Lower leg skin (tissue), 4 donors: Measurements from ENCODE around the gene MEX3A. TPM values are rescaled to one million over a fixed set of nuclear protein-coding genes. Genes with fewer than 3 reads are reported as not detected.

ENCODE experiments used
- DNase-seq, 2 donors: peaks; one replicate each; pipeline ENCODE4 v3.0.0-alpha.2; 2019; ENCODE audit warnings: low spot score in 2 of 2
- H3K4me3 ChIP-seq: fragments of 200-600 bp; sonication (generic); 2 replicates; pipeline ENCODE4 v1.5.1; 2017; ENCODE audit warnings: mild to moderate bottlenecking, low read depth; ENCODE audit not compliant: poor library complexity, severe bottlenecking
- CTCF ChIP-seq, 3 donors: fragments of 450-650 bp; IDR thresholded peaks; one replicate each; pipeline ENCODE4 v1.5.1; 2016; ENCODE audit warnings: antibody characterized with exemption in 3 of 3, mild to moderate bottlenecking in 3 of 3, moderate library complexity in 2 of 3
- POLR2A ChIP-seq, 2 donors: fragments of 450-650 bp; IDR thresholded peaks; one replicate each; pipeline ENCODE4 v1.6.1; 2016 to 2017; ENCODE audit warnings: antibody characterized with exemption in 2 of 2, mild to moderate bottlenecking in 1 of 2, moderate library complexity in 1 of 2
- WGBS, 2 donors: methylation state at CpG; one replicate each; pipeline ENCODE4 v1.1.5; 2018; 5-methylcytosine and 5-hydroxymethylcytosine counted together
- intact Hi-C: fragments of 100-400 bp; cut with DNase I; formaldehyde crosslinking; loops from one replicate; pipeline ENCODE4 v1.15.0; 2023; ENCODE audit warnings: low total_unique reads
- total RNA-seq, 4 donors: library from RNA; depleted of rRNA; stranded (reverse); fragments of >200 nt; gene quantifications; one replicate each; pipeline ENCODE4 v1.1.0, GENCODE V29; 2016

The MEX3A gene
- total RNA-seq, 4 donors from 2014 or later, result 0.21 to 1.1 (median 0.67) TPM

DNA sequence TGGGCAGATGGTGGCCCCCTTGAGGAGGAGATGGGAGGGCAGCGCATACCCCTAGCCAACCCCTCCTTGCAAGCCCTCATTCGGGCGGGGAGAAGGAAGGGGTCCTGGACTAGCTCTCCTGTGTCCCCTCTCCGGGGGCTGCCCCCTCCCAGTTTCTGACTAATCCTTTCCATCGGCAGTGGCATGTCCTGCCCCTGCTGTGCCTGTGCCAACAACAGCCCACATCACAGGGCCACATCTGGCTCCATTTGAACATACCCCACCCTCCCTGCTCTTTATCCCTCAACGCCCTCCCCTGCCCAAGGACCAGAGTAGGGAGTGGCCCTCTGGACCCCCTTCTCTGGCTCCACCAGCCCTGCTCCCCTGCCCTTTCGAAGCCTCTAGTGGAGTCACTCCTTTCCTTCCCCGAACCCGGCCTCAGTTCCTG lies 21.3 kb upstream of the MEX3A start:
- TF ChIP-seq POLR2A (IDR thresholded peaks at IDR 0.05), result no peak
- no peak for TF ChIP-seq CTCF (IDR thresholded peaks at IDR 0.05)
- DNase-seq, result peak in 1 of 2 donors; percentile 93
- intact Hi-C loops, result no loop called here
- no peak overlapping the region for H3K4me3 ChIP-seq
- 2 to 5% methylated on average over 9 of the region's 9 CpGs for WGBS, 2 donors

- no peak for TF ChIP-seq CTCF (IDR thresholded peaks at IDR 0.05)
- intact Hi-C loops, result no loop called here
- 29% methylated on average over 15 to 16 of the region's 16 CpGs for WGBS, 2 donors
- H3K4me3 ChIP-seq, result no peak overlapping the region
- DNase-seq, result peak in 1 of 2 donors; percentile 93
Measured at GRCh38 chr1:156102633-156103511, 20.6 kb upstream of the MEX3A start.

GRCh38 chr1:156101880-156102279 lies 19.6 kb upstream of the MEX3A start:
- WGBS, 2 donors, result 41 to 50% methylated on average over 6 of the region's 6 CpGs
- TF ChIP-seq CTCF (IDR thresholded peaks at IDR 0.05) (no peak), POLR2A (IDR thresholded peaks at IDR 0.05) (no peak)
- intact Hi-C loops, result no loop called here
- H3K4me3 ChIP-seq, result no peak overlapping the region
- no peak for DNase-seq

DNA sequence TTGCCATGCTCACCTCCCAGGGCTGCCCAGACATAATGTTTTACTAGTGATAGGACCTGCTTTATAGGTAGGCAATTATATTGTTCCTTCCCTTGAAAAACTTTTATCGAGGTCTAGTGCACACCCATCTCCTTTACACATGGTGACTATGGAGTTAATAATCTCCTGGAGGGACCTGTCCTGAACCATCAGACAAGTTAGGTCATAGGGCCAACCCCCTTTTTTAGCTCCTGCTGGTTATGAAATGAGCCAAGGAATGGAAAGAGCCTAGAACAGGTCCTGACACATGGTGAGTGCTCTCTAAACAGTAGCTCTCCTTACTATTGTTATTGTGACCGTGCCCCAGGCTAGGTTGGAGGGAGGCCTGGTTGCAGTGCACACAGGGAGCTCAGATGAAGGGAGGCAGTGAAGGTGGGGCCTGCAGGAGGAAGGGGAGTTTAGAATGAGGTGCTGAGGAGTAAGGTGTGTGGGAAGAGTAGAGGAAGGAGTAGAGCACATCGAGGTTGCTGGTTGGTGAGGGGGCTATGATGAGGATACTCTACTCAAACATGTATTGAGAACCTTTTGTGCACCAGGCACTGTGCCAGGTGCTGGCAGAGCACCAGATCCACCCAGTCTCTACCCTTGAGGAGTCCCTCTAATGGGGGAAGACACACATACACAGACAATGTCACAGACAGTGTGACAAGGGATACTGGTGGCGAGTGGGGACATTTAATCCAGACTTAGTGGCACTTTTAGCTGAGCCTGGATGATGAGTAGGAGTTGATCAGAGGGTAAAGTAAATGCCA lies 18.1 kb upstream of the MEX3A start:
- intact Hi-C loops, result no loop called here
- TF ChIP-seq POLR2A (IDR thresholded peaks at IDR 0.05) (no peak), CTCF (IDR thresholded peaks at IDR 0.05) (no peak)
- WGBS, 2 donors, result 37 to 46% methylated on average over 4 of the region's 4 CpGs
- DNase-seq, result no peak
- no peak overlapping the region for H3K4me3 ChIP-seq

- TF ChIP-seq CTCF (IDR thresholded peaks at IDR 0.05), result no peak
- WGBS, 2 donors, result 72 to 82% methylated on average over 3 of the region's 3 CpGs
- intact Hi-C loops, result no loop called here
Measured at GRCh38 chr1:156099282-156099681, 17.0 kb upstream of the MEX3A start.

More at GRCh38 chr1:156099282-156099681, 17.0 kb upstream of the MEX3A start:
- no peak for DNase-seq
- H3K4me3 ChIP-seq, result no peak overlapping the region
